NCI-H146 treated with DMSO at 0.1 percent for 48 hours (cell line): ENCODE results near the gene CNTROB.

Experiments used
- DNase-seq: peaks from one replicate; lab custom pipeline; 2025; ENCODE audit not compliant: unreplicated experiment; lab: John Stamatoyannopoulos, UW

The CNTROB gene

GRCh38 chr17:7982666-7983065, 50.7 kb downstream of the CNTROB start:
- no peak for DNase-seq

- no peak for DNase-seq
Measured at GRCh38 chr17:7984904-7985303, 52.9 kb downstream of the CNTROB start.

- no peak for DNase-seq
Measured at GRCh38 chr17:7987112-7987893, 55.3 kb downstream of the CNTROB start.

GRCh38 chr17:7988750-7989178, 56.8 kb downstream of the CNTROB start:
- DNase-seq: peak; percentile 51

GRCh38 chr17:7989781-7990655, 58.0 kb downstream of the CNTROB start:
- peak; percentile 53 for DNase-seq

- no peak for DNase-seq
Measured at GRCh38 chr17:7992516-7992915, 60.5 kb downstream of the CNTROB start.

GRCh38 chr17:7992924-7993323, 60.9 kb downstream of the CNTROB start:
- DNase-seq: no peak

- DNase-seq: no peak
Measured at GRCh38 chr17:7993972-7994589, 62.1 kb downstream of the CNTROB start.

- no peak for DNase-seq
Measured at GRCh38 chr17:7995724-7996123, 63.7 kb downstream of the CNTROB start.

GRCh38 chr17:7997186-7997585, 65.2 kb downstream of the CNTROB start:
- DNase-seq: peak; percentile 17
